NB4 (cell line): ENCODE measurements around the gene CILP.

Experiments used
- MYC ChIP-seq: IDR thresholded peaks from 2 replicates; pipeline ENCODE4 v1.6.1; 2011; ENCODE audit warnings: low read depth, low read length
- POLR2A ChIP-seq: IDR thresholded peaks from 2 replicates; pipeline ENCODE4 v1.6.1; 2011; ENCODE audit warnings: mild to moderate bottlenecking; ENCODE audit not compliant: insufficient read length; ENCODE audit errors: extremely low read depth
- TF ChIP-seq, protein P1 (sequence below): IDR thresholded peaks from one replicate; pipeline ENCODE4 v1.5.1; 2012; ENCODE audit warnings: low read depth, low read length

DNA sequence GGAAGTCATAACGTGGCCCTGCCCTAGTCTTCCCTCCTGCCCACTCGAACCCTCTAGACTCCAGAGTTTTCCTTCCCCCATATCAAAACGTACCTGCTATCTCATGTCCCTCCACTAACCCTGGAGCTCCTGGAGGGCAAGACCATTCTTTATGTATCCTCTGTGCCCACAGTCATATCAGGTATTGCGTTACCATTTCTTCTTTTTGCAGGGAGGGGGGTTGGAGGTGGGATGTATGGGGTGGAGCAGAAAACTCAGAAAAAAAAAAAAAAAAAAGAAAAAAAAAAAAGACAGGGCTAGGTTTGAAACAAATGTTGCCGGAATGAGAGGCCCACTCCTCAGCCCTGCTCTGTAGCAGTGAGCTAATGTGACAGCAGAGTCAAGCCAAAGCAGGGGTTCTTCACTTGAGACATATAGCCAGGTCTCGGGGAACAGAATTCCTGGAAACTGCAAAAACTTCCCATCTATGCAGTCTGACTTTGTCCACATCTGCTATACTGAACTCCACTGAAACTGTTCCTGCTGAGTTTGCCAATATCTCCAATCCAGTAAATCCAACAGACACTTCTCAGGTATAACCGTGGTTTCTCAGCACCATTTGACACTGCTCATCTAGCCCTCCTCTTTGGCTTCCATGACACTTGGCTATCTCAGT lies 44.3 kb upstream of the CILP start:
- TF ChIP-seq, protein P1, sequence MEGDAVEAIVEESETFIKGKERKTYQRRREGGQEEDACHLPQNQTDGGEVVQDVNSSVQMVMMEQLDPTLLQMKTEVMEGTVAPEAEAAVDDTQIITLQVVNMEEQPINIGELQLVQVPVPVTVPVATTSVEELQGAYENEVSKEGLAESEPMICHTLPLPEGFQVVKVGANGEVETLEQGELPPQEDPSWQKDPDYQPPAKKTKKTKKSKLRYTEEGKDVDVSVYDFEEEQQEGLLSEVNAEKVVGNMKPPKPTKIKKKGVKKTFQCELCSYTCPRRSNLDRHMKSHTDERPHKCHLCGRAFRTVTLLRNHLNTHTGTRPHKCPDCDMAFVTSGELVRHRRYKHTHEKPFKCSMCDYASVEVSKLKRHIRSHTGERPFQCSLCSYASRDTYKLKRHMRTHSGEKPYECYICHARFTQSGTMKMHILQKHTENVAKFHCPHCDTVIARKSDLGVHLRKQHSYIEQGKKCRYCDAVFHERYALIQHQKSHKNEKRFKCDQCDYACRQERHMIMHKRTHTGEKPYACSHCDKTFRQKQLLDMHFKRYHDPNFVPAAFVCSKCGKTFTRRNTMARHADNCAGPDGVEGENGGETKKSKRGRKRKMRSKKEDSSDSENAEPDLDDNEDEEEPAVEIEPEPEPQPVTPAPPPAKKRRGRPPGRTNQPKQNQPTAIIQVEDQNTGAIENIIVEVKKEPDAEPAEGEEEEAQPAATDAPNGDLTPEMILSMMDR = no peak
- TF ChIP-seq MYC (no peak), POLR2A (no peak)
